ES-I3 (cell line): Measurements from ENCODE around the gene BLCAP.
"Not testable (repeated sequence)": the region's sequence is repeated elsewhere in the genome, so short reads cannot be mapped to it uniquely, and the experiment has no call there.

Experiments
- H3K36me3 ChIP-seq: 2 replicates; pipeline ENCODE4 v1.6.1; 2013; ENCODE audit warnings: mild to moderate bottlenecking, low read length, control low read depth, moderate library complexity; ENCODE audit not compliant: insufficient read depth
- H3K4me1 ChIP-seq: 2 replicates; pipeline ENCODE4 v1.6.1; 2013; ENCODE audit warnings: mild to moderate bottlenecking, control low read depth, low read length; ENCODE audit not compliant: insufficient read depth
- H3K9ac ChIP-seq: 2 replicates; pipeline ENCODE4 v1.6.1; 2013; ENCODE audit warnings: low read depth, mild to moderate bottlenecking, low read length, moderate library complexity
- H3K9me3 ChIP-seq: 2 replicates; pipeline ENCODE4 v1.6.1; 2013; ENCODE audit warnings: mild to moderate bottlenecking, low read length, moderate library complexity; ENCODE audit not compliant: control insufficient read depth, insufficient read depth

BLCAP gene

DNA sequence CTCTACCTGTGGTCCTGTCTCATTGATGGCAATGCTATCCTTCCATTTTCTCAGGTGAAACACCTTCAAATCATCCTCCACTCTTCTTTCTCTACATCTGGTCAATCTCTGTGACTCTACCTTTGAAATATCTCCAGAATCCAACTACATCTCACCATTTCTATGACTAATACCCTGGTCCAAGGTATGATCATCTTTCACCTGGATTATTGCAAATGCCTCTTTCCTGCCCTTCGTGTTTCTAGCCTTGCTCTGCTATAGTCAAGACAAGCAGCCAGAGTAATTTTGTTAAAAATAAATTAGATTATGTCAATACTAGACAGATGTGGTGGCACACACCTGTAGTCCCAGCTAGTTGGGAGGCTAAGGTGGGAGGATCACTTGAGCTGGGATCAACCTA is 17.8 kb upstream of the BLCAP start:
- 0 out of 2 replicates have a peak, but pooled peaks cover 3% of the 10 kb centered on the region for H3K4me1 ChIP-seq
- no peaks in the 10 kb centered on the region for H3K36me3 ChIP-seq
- H3K9me3 ChIP-seq = no peaks in the 10 kb centered on the region
- H3K9ac ChIP-seq = no peak overlapping the region

DNA sequence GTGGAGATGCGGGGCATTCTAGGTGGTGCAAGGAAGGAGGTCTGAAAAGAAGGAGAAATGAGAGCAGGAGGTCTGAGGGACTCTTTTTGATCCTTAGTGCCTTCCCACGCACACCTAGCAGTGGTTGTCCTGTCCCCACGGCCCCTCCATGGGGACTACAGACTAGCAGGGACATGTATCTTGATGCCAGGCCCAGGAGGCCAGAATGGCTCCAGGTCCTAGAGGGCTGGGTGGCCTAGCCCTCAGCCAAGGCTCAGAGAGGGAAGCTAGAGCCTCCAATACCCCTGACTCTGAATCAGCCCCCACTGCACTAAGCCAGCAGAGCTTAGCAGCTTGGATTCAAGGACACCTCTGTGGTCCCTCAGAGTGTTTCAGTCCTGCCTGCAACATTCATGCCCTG is 16.7 kb upstream of the BLCAP start:
- Histone ChIP-seq H3K4me1 (0 out of 2 replicates have a peak, but pooled peaks cover 6% of the 10 kb centered on the region), H3K9me3 (no peaks in the 10 kb centered on the region), H3K9ac (no peak overlapping the region), H3K36me3 (no peaks in the 10 kb centered on the region)

DNA sequence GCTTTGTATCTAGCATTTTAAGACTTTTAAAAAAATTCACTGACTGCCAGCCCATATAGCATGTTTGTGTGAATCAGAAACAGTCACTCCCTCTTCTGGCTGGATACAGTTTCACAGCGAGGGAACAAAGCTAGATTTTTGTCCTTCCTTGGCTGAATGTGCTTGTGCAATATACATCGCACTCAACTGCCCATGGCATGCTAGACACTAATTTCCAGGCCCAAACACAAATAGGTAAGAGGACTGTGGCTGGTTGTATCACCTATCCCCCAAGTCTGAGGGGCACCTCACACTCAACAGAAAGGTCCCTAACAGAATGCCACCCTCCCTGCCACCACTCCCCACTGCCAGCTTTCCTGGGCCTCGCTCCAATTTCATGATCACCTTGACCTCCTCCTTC is 16.2 kb upstream of the BLCAP start:
- Histone ChIP-seq H3K9me3 (no peaks in the 10 kb centered on the region), H3K36me3 (no peaks in the 10 kb centered on the region), H3K4me1 (0 out of 2 replicates have a peak, but pooled peaks cover 6% of the 10 kb centered on the region), H3K9ac (no peak overlapping the region)

DNA sequence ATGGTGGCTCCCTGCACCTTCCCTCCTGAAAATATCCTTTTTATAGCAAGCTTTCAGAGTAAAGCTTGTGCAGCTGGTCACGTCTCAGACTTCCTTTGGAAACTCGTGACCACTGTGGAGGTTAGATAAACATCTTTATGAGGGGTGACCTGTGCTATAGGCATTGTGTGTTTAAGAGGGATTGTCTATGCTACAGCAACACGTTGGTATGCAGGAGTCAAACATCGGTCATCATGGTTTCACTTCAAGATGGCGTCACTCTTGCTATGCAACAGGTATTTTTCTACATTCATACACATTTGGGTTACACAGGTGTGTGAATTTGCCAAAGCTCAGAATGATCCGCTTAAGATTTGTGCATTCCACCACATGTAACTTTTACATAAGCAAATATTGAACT is 14.6 kb upstream of the BLCAP start:
- H3K36me3 ChIP-seq = no peaks in the 10 kb centered on the region
- no peaks in the 10 kb centered on the region for H3K9me3 ChIP-seq
- H3K9ac ChIP-seq = no peak overlapping the region
- H3K4me1 ChIP-seq = 0 out of 2 replicates have a peak, but pooled peaks cover 6% of the 10 kb centered on the region

DNA sequence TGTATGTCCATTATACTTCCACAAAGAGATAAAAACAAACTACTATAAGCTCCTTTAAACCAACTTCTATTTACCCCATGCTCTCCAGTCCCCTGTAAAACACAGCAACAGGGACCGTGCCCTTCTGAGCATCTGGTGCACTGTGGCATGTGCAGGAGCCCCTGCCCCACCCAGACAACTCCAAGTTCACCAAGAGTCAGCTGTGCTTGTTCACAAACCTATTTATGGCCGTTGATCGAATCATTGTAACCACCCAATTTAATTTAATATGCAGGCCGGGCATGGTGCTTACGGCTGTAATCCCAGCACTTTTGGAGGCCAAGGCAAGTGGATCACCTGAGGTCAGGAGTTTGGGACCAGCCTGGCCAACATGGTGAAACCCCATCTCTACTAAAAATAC is 13.7 kb upstream of the BLCAP start:
- Histone ChIP-seq H3K9ac (no peak overlapping the region), H3K9me3 (no peaks in the 10 kb centered on the region), H3K36me3 (no peaks in the 10 kb centered on the region), H3K4me1 (0 out of 2 replicates have a peak, but pooled peaks cover 6% of the 10 kb centered on the region)

DNA sequence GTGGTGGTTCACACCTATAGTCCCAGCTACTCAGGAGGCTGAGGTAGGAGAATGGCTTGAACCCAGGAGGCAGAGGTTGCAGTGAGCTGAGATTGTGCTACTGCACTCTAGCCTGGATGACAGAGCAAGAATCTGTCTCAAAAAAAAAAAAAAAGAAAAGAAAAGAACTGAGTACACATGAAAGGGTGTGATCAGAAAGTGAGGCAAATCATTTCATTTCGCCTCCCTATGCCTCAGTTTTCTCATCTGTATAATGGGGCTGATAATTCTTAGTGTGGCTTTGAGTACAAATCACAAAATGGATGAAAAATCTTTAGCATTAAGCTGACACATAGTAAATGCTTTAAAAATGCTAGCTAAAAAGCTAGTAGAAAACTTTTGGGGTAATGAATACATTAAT is 13.2 kb upstream of the BLCAP start:
- not testable (repeated sequence) for H3K36me3 ChIP-seq, H3K9me3 ChIP-seq, H3K4me1 ChIP-seq, H3K9ac ChIP-seq

DNA sequence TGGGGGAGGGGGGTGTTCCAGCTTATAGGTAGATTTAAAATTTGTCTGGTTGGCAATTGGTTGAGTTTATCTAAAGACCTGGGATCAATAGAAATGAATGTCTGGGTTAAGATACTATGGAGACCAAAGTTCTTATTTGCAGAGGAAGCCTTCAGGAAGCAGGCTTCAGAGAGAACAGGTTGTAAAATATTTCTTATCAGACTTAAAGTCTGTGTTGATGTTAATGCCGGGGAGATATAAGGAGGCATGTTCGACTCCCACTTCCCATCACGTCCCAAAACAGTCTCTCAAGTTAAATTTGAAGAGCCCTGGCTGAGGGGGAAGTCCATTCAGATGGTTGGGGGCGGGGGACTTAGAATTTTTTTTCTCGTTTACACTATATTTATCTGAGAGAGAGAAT is 12.3 kb upstream of the BLCAP start:
- no peaks in the 10 kb centered on the region for H3K36me3 ChIP-seq
- no peak overlapping the region for H3K9ac ChIP-seq
- 0 out of 2 replicates have a peak, but pooled peaks cover 6% of the 10 kb centered on the region for H3K4me1 ChIP-seq
- H3K9me3 ChIP-seq = no peaks in the 10 kb centered on the region

DNA sequence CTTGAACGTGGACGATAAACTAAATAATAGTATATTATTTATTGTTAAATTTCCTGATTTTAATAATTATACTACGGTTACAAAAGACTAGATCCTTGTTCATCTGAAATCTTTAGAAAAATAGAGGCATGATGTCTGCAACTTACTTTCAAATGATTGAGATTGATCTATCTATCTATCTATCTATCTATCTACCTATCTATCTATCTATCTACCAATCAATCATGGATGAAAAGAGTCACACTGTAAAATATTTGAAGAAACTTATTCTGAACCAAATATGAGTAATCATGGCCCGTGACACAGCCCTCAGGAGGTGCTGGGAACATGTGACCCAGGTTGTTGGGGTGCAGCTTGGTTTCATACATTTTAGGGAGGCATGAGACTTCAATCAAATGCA is 11.7 kb upstream of the BLCAP start:
- Histone ChIP-seq H3K9me3 (no peaks in the 10 kb centered on the region), H3K36me3 (no peaks in the 10 kb centered on the region), H3K9ac (no peak overlapping the region), H3K4me1 (0 out of 2 replicates have a peak, but pooled peaks cover 6% of the 10 kb centered on the region)

DNA sequence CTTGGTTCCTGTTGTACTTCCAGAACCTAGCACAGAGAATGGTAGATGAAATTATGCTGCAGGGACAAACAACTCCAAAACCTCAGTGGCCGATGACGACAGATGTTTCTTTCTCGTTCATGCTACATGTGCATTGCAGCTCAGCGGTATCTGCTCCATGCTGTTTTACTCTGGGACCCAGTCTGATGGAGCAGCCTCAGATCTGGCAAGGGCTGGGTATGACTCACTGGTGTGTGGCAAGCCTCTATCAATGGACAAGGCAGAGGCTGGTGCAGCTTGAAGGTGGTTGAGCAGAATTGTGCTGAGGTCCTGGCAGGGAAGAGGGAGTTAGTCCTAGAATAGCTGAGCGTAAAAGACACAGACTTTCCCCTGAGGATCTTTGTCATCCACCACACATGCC is 10.3 kb upstream of the BLCAP start:
- Histone ChIP-seq H3K4me1 (0 out of 2 replicates have a peak, but pooled peaks cover 10% of the 10 kb centered on the region), H3K9ac (no peak overlapping the region), H3K36me3 (no peaks in the 10 kb centered on the region), H3K9me3 (no peaks in the 10 kb centered on the region)

DNA sequence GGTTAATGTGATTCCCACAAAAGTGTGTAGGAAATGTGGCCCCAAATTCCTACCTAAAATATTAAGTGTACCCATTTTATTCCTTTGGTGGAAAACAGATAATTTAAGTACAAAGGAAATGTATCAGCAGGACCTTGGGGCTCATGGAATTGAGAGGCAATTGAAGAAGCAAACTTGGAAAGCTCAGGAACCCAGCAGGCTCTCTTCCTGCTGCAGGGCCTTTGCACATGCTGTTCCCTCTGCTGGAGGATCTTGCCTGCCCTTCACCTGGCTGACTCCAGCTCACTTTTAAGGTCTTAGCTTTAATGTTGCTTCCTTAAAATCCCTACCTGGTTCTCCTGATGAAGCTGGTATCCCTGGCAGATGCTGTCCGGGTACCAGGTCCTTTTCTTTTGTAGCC is 9.8 kb upstream of the BLCAP start:
- Histone ChIP-seq H3K9ac (no peak overlapping the region), H3K4me1 (0 out of 2 replicates have a peak, but pooled peaks cover 10% of the 10 kb centered on the region), H3K9me3 (no peaks in the 10 kb centered on the region), H3K36me3 (no peaks in the 10 kb centered on the region)

DNA sequence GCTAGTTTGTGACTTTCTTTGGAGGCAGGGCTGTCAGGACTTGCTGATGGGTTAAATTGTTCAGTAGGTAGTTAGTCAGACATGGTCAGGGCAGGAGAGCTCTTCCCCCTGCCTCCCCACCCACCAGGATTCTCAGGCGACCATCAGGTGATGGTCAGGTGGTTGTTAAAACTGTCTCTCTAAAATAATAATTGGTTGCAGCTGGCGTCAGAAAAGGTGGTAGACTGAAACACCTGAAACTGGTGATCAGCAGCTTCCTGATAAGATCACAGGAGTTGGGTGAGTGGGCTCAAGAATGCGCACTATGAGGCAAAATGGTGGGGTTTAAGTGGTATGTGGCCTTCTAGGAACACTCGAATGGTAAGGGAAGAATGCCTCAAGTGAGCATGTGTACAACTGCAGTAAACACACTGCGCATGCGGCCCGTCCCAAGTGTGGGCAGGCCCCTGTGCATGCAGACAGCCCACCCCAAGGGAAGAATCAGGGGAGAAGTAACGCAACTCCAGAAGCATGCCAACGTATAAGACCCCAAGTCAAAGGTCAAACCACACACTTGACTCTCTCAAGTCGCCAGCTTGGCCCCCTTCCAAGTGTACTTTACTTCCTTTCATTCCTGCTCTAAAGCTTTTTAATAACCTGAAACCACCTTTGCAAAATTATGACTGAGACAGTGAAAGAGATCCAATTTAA is 7.9 kb upstream of the BLCAP start:
- no peaks in the 10 kb centered on the region for H3K36me3 ChIP-seq
- H3K4me1 ChIP-seq = 0 out of 2 replicates have a peak, but pooled peaks cover 7% of the 10 kb centered on the region
- H3K9ac ChIP-seq = no peak overlapping the region
- no peaks in the 10 kb centered on the region for H3K9me3 ChIP-seq

DNA sequence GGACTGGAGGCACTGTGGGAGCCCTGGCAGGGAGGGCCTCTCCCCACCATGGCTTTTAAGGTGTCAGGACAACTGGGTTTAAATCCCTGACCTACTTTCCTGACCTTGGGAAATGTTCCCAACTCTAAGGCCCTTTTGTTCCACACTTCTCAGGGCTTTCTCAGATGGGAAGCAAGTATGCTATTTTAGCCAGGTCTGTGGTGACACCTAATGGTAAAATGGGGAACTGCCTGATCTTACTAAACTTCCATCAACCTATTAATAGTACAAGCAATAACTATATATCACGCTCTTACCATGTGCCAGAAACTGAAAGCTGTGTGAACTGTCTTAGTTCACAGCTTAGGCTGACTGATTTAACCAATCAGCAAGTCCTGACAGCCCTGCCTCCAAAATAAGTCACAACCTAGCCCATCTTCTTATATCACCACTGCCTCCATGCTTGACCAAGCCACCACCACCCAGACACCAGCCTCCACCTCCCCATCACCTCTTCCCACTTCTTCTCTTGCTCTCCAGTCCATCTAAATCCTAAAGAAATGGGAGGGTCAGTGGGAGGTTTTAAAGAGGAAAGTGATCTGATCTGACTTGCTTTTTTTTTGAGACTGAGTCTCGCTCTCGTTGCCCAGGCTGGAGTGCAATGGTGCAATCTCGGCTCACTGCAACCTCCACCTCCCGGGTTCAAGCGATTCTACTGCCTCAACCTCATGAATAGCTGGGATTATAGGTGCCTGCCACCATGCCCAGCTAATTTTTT is 6.9 kb upstream of the BLCAP start:
- Histone ChIP-seq H3K9ac (no peak overlapping the region), H3K4me1 (0 out of 2 replicates have a peak, but pooled peaks cover 4% of the 10 kb centered on the region), H3K9me3 (no peaks in the 10 kb centered on the region), H3K36me3 (no peaks in the 10 kb centered on the region)

DNA sequence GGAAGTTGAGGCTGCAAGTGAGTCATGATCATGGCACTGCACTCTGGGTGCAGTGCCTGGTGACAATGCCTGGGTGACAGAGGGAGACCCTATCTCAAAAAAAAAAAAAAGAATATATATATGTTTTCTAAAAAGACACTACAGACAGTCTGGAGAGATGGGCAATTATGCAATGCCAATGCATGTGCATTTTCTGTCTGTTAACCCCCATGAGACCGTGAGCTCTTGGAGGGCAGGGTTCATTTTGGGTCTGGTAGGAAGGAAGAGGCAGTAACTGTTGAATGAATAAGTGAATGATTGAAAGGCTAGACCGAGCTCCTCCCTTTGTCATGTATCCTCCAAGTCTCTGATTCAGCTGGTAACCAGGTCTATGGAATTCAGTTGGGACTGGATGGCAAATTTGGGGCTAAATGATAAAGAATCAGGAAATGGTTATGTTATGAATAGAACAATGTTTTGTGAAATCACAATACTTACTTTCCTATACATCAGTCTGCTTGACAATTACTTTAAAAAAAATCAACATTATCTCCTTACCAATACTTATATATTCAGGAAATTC is 5.6 kb upstream of the BLCAP start:
- Histone ChIP-seq H3K9me3 (no peaks in the 10 kb centered on the region), H3K36me3 (no peaks in the 10 kb centered on the region), H3K9ac (no peak overlapping the region), H3K4me1 (0 out of 2 replicates have a peak, but pooled peaks cover 8% of the 10 kb centered on the region)

DNA sequence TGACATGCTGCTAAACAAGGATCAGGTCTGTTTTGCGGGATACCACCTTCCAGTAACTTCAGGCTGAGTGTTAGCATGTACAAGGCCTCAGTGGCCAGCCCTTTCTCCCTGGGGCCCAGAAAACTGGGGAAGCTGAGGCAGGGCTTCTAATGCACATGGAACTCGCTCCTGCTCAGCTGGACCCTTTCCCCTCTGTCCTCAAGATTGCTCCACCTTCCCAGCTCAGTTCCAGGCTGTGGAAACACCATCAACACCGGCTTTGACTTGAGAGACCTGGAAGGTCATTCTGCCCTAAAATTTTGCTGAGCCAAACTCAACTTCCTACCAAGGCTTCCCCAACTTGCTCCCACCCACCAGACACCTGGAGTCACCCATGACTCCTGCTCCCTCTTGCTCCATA is 4.2 kb upstream of the BLCAP start:
- 0 out of 2 replicates have a peak, but pooled peaks cover 8% of the 10 kb centered on the region for H3K4me1 ChIP-seq
- H3K9me3 ChIP-seq = no peaks in the 10 kb centered on the region
- H3K9ac ChIP-seq = no peak overlapping the region
- H3K36me3 ChIP-seq = no peaks in the 10 kb centered on the region

DNA sequence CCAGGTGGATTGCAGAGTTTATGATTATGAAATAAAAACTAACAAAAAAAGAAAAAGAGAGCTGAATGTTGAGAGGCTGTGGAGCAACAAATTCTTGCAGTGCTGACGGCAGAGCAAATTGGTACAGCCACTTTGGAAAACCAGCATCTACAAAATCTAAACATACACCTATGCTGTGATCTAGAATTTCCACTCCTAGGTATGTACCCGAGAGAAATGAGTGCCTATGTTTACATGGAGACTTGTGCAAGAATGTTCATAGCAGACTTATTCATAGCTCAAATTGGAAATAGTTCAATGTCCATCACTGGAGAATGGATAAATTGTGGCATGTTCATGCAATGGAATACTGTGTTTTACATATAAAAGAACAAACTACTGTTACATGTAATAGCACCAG is 3.0 kb upstream of the BLCAP start:
- H3K36me3 ChIP-seq = no peaks in the 10 kb centered on the region
- H3K9me3 ChIP-seq = no peaks in the 10 kb centered on the region
- no peak overlapping the region for H3K9ac ChIP-seq
- H3K4me1 ChIP-seq = peaks cover 11% of the 10 kb centered on the region
